ENCODE data around the gene ARL10.

ARL10 gene

DNA sequence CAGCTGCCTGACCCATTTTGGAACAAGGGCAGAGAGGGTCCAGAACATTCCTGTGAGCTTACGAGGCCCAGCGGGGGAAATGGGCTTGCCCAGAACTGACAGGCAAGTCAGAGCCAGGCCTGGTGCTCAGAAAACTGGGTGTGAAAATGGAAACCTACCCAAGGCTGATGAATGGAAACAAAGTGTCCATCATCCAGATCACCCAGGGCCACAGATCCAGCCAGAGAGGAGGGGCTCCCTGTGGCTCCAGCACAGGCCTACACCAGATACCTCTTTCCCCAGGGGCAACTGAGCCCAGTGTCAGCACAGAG lies 47.9 kb downstream of the ARL10 start:
- DNase-seq: no peak

DNA sequence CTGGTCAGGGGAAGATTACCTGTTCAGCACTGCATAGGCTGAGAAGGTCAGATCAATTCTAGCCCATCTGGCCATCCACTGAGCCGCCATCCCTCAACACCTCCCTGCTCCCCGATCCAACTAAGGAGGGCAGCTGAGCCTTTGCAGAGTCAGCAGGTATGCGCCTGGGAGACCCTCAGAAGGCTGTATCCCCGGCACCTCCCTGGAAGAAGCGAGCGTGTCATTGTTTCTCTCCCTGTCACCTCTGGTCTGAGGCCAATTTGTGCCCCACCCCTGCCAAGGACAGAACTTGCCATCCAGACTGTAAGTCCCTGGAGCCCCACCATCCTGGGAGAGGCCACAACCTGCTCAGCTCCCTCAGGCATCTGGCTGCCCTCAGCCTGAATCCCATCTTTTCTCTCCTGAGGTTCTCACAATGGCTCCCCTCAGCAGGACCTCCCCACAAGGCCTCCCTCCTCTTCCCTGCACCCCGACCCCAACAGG lies 48.5 kb downstream of the ARL10 start:
- no peak for DNase-seq

DNA sequence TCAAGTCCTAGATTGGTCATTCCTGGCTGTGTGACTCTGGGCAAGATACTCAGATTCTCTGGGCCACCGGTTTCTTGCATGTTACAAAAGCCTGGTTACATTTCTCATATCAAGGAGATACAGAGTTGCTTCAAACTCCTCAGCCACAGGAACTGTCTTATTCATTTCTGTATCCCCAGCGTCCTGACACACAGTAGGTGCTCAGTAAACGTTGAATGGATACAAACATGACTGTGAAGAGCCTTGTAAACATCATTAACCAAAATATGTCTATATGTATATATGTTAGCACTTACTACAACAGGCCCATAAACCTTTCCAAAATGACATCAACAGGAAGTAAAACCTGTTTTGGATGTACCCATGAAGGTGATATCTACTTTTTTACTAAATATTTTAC lies 49.4 kb downstream of the ARL10 start:
- no peak for DNase-seq

DNA sequence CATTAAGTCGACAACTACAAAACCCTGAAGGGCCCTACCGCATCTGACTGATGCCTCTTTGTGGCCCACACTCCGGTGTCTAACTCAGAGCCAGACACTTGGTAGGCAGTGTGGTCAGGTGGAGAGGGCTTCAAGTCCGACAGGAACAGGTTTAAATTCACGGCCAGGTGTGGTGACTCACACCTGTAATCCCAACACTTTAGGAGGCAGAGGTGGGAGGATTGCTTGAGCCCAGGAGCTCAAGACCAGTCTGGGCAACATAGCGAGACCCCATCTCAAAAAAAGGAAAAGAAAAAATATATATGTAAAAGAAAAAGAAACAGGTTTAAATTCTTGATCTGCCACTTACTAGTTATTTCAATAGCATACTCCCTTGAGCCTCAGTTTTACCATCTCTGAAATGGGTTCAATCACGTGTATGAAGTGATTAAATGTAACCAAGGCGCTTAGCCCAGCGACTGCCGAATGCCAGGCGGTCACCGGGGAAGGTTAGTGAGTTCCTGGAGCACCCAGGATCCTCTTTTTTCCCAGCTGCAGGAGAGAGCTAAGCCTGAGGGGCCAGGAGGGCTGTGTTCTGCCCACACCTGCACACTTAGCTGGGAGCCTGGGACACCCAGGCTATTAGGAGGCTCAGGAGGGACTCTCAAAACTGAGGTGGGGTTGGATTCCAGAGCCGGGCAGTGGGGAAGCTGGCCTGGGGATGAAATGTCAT lies 50.1 kb downstream of the ARL10 start:
- DNase-seq: no peak

DNA sequence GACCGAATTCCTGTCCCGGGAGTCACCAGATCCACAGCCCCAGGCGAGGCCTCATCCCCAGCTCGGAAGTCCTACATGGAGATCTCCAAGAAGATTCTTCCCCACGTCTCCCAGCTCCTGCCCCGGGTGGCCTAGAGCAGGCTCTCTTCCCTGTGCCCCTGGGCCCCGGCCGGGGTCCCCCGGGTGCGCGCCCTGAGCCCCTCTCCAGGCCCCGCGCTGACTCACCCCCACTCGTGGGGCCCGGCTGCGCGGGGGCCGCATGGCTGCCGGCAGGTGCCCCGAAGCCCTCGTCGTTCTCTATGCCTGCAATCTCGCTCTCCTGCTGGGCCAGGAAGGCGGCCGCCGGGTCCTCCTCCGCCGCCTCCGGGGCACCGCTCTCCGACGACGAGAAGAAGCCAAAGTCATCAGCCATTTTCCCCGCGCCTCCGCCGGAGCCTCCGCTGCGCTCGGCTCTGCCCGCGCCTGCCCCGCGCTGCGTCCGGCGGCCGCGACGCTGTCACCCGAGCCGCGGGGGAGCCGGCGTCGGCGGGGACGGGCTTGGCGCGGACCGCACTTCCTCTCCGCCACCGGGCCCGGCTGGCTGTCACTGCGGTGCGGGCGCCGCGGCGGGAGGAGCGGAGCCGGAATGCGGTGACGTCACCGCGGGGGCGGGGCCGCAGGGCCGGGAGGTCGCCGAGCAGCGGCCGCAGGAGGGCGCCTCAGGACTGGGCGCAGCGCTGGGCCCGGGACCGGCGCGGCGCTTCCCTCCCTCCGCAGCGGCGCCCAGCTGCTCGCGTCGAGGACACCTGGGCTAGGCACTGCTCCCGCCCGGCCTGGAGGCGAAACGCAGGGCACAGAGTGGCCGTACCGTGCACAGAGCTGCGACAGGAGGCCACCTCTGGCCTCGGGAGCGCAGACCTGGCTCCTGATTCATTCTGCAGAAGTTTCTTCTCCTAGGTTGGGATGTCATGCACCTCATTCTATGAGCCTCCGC lies 51.0 kb downstream of the ARL10 start, which contains the start of gene CLTB:
TSS of gene CLTB (minus strand) at position 588 of the 973 bp plus-strand sequence. CDS start at position 412, 176 bp downstream.
- peak; percentile 79 to 93 for DNase-seq

DNA sequence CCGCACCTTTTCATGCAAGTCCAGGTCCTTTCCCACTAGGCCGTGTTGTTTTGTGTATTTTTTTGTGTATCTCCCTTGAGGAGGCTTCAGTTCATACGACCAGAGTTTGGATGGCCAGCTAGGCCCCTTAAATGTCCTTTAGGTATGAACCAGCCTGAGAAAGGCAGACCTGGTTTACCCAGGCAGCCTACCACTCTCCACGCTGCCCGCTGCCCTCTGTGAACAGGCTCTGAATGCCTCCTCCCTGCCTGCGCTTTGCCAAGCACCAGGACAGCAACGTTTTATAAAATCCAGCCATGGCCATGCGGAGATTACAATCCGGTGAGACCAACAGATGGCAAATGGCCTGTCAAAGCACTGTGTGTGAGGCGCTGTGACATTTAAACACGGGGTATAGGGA lies 51.7 kb downstream of the ARL10 start:
- no peak for DNase-seq

DNA sequence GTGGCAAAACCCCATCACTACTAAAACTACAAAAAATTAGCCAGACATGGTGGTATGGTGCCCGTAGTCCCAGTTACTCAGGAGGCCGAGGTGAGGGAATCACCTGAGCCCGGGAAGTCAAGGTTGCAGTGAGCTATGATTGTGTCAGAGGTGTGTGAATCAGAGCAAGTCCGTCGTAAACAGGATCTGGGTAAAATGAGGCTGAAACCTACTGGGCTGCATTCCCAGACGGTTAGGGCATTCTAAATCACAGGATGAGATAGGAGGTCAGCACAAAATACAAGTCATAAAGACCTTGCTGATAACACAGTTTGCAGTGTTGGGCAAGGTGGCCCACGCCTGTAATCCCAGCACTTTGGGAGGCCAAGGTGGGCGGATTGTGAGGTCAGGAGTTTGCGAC lies 53.0 kb downstream of the ARL10 start:
- DNase-seq: no peak

DNA sequence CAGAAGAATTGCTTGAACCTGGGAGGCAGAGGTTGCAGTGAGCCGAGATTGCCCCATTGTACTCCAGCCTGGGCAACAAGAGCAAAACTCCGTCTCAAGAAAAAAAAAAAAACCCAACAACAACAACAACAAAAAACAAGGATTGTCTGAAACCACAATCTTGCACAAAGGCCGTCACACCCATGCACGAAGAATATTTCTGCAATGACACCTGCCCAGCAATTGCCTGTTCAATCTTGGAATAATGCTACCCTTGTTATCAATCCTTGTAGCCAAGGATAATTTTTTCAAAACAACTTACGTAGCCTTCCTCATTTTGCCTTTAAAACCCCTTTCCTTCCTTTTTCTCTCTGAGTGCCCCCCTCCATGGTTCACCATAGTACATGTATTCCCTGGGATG lies 54.8 kb downstream of the ARL10 start:
- DNase-seq: no peak

DNA sequence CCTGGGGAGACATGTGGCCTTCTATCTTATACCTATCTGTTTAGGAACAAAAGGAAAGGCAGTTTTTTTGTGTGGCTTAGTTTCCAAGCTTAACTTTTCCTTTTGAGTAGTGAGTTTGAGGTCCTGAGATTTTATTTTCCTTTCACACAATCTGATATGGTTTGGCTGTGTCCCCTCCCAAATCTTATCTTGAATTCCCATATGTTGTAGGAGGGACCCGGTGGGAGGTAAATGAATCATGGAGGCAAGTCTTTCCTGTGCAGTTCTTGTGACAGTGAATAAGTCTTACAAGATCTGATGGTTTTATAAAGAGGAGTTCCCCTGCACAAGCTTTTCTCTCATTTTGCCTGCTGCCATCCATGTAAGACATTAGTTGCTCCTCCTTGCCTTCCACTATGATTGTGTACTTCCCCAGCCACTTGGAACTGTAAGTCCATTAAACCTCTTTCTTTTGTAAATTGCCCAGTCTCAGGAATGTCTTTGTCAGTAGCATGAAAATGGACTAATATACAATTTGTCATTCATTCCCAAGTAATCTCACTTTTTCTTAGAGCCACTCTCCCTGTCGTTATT lies 55.8 kb downstream of the ARL10 start:
- DNase-seq: no peak

DNA sequence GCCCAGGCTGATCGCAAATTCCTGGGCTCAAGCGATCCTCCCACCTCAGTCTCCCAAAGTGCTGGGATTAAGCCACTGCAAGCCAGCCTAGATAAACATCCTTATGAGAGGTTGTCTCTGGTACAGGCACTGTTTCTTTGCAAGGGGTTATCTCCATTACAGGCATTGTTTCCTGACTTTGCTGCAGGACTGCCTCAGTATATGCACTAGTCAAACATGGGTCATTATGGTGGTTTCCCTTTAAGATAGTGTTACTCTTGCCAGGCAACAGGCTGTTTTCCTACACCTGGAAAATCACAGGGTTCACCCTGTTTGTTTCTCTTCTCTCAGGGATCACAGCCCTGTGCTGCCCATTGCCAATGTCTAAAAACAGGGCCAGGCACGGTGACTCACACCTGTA lies 58.9 kb downstream of the ARL10 start:
- DNase-seq: no peak

DNA sequence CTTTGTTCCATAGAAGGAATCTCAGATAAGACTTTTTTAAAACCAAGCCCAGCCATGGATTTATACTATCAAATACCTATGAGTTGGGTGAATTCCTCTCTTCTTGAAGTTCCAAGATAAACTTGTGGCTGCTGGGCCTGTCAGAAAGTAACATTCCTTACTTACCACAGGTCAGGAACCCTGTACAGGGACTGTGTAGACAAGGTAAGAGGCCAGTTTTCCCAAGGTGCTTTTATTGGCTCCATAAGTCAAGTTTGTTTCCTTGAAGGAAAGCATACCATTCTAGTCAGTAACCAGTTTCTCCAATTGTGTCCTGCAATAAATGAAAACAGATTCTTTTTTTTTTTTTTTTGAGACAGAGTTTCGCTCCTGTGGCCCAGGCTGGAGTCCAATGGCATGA lies 59.9 kb downstream of the ARL10 start:
- no peak for DNase-seq

DNA sequence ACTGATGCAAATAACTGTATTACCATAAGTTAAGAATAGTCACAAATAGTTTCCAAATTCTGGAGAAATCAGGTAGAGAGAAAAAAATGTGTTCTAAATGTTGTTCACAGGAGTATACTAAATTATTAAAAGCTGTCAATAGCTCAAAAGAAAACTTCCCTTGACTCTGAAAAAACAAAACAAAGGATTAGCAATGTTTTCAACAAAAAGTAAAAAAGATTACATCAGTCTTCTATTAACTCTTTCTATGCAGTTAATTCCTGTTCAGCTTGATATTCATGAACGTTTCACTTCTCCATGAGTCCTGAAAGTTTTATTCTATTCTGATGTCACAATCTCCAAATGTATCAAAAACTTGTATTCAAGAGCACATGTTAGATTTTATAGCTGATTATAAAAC lies 60.5 kb downstream of the ARL10 start:
- no peak for DNase-seq

DNA sequence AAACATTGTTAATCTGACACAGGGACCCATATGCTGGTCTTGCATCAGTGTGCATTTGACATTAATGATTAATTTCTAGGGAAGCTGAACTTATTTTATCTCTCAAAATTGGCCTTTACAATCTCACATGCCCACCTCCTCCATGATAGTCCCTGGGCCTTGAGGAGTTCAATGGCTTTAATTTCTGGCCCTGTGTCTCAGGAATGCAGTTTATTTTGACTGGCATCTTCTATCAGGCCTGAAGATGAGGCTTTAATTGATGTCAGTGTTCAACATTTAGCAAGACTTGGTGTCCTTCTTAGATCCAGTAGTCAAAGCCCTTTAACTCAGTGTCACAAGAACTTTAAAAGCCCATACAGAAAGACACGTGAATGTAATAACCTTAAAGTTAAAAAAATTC lies 61.6 kb downstream of the ARL10 start:
- DNase-seq: no peak

DNA sequence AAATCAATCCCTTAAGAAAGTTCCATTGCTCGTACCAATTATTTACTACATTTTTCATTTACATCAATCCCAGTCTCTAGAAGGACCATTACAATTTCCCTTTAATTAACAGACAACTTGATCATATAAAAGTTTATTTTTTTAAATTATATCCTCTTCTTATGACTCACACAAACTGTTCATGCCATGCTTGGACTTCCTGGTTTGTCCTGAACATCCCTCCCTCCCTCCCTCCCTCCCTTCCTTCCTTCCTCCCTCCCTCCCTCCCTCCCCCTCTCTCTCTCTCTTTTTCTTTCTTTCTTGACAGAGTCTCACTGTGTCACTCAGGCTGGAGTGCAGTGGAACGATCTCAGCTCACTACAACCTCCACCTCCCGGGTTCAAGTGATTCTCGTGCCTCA lies 62.7 kb downstream of the ARL10 start:
- no peak for DNase-seq

DNA sequence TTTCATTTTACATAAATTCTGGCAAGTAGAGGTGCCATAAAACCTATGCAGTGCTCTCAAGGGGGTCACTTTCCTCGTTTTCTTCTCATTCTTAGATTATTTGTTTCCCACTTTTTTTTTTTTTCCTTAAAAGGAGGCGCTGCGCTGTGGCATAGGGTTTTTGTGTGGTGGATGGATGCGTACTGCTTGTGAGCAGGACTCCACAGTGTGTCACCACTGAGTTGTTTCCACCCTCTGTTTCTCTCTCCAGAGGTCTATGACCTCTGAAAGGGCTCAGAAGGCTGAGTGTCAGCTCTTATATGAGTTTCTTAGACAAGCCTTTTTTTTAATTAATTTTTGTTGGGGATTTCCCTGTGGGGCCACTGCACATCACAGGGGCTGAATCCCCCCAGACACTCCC lies 64.7 kb downstream of the ARL10 start:
- no peak for DNase-seq
